SK-N-SH treated with all-trans-retinoic acid at 6 μM for 48 hours (cell line): ENCODE data around the gene PRKCB.

ENCODE experiments used
- ATAC-seq: fragments of 200-7000 bp; cut with Tn5 transposase; 3 replicates; pipeline ENCODE4 v1.9.1; 2020; ENCODE audit warnings: mild to moderate bottlenecking, moderate library complexity
- ARNTL ChIP-seq: fragments of 450-650 bp; formaldehyde crosslinking; IDR thresholded peaks from 2 replicates; pipeline ENCODE4 v1.5.0; 2020; ENCODE audit warnings: low read depth, mild to moderate bottlenecking, moderate library complexity, borderline replicate concordance
- BACH2 ChIP-seq: fragments of 250-450 bp; sonication (Bioruptor Pico); IDR thresholded peaks from 2 replicates; pipeline ENCODE4 v1.9.0; 2021; ENCODE audit warnings: mild to moderate bottlenecking, borderline replicate concordance
- CSDC2 ChIP-seq: fragments of 250-450 bp; sonication (Bioruptor Pico); IDR thresholded peaks from 2 replicates; pipeline ENCODE4 v1.5.0; 2020; ENCODE audit warnings: mild to moderate bottlenecking, moderate library complexity
- ESRRG ChIP-seq: fragments of 250-450 bp; sonication (Bioruptor Pico); IDR thresholded peaks from 2 replicates; pipeline ENCODE4 v1.6.1; 2021; ENCODE audit warnings: mild to moderate bottlenecking
- GLIS3 ChIP-seq: fragments of 250-450 bp; sonication (Bioruptor Pico); IDR thresholded peaks from 2 replicates; pipeline ENCODE4 v1.5.0; 2020; ENCODE audit warnings: mild to moderate bottlenecking, moderate library complexity
- ISL1 ChIP-seq: fragments of 250-450 bp; sonication (Bioruptor Pico); IDR thresholded peaks from 2 replicates; pipeline ENCODE4 v2.1.2; 2022; ENCODE audit warnings: mild to moderate bottlenecking, moderate library complexity
- OSR1 ChIP-seq: fragments of 250-450 bp; sonication (Bioruptor Pico); IDR thresholded peaks from 2 replicates; pipeline ENCODE4 v1.8.0; 2022; ENCODE audit warnings: moderate library complexity, mild to moderate bottlenecking, inconsistent platforms
- PPARA ChIP-seq: fragments of 250-450 bp; sonication (Bioruptor Pico); IDR thresholded peaks from 2 replicates; pipeline ENCODE4 v1.5.0; 2020; ENCODE audit warnings: mild to moderate bottlenecking, borderline replicate concordance
- RARB ChIP-seq: fragments of 250-450 bp; sonication (Bioruptor Pico); IDR thresholded peaks from 2 replicates; pipeline ENCODE4 v1.8.0; 2021; ENCODE audit warnings: mild to moderate bottlenecking, moderate library complexity
- SNAI2 ChIP-seq: fragments of 250-450 bp; sonication (Bioruptor Pico); IDR thresholded peaks from 2 replicates; pipeline ENCODE4 v1.5.0; 2020; ENCODE audit warnings: mild to moderate bottlenecking, moderate library complexity
- TCF4 ChIP-seq: fragments of 250-450 bp; sonication (Bioruptor Pico); IDR thresholded peaks from 2 replicates; pipeline ENCODE4 v1.8.0; 2021; ENCODE audit warnings: mild to moderate bottlenecking, moderate library complexity, borderline replicate concordance
- TOX ChIP-seq: fragments of 250-450 bp; sonication (Bioruptor Pico); IDR thresholded peaks from 2 replicates; pipeline ENCODE4 v1.8.0; 2021; ENCODE audit warnings: mild to moderate bottlenecking, moderate library complexity, borderline replicate concordance
- ZC3H10 ChIP-seq: fragments of 250-450 bp; sonication (Bioruptor Pico); IDR thresholded peaks from 2 replicates; pipeline ENCODE4 v1.5.1; 2021; ENCODE audit warnings: mild to moderate bottlenecking, moderate library complexity
- ZFP3 ChIP-seq: fragments of 250-450 bp; sonication (Bioruptor Pico); IDR thresholded peaks from 2 replicates; pipeline ENCODE4 v1.5.0; 2020; ENCODE audit warnings: mild to moderate bottlenecking, moderate library complexity
- ZFP30 ChIP-seq: fragments of 450-650 bp; formaldehyde crosslinking; IDR thresholded peaks from 2 replicates; pipeline ENCODE4 v1.5.0; 2022; ENCODE audit warnings: mild to moderate bottlenecking, moderate library complexity
- ZNF565 ChIP-seq: fragments of 450-650 bp; formaldehyde crosslinking; conservative IDR thresholded peaks from 2 replicates; pipeline ENCODE4 v1.5.0; 2020; ENCODE audit warnings: low read depth, mild to moderate bottlenecking, moderate library complexity
- ZNF70 ChIP-seq: fragments of 450-650 bp; formaldehyde crosslinking; IDR thresholded peaks from 2 replicates; pipeline ENCODE4 v1.5.0; 2020; ENCODE audit warnings: mild to moderate bottlenecking, moderate library complexity
- ZNF8 ChIP-seq: fragments of 450-650 bp; formaldehyde crosslinking; IDR thresholded peaks from 2 replicates; pipeline ENCODE4 v1.5.0; 2020; ENCODE audit warnings: mild to moderate bottlenecking, moderate library complexity
- TF ChIP-seq, protein P1 (sequence below): fragments of 250-450 bp; sonication (Bioruptor Pico); IDR thresholded peaks from 2 replicates; pipeline ENCODE4 v1.8.0; 2020; ENCODE audit warnings: mild to moderate bottlenecking, moderate library complexity, borderline replicate concordance
- TF ChIP-seq, protein P2 (sequence below): fragments of 250-450 bp; sonication (Bioruptor Pico); IDR thresholded peaks from 2 replicates; pipeline ENCODE4 v1.8.0; 2021; ENCODE audit warnings: low read depth, mild to moderate bottlenecking, moderate library complexity, borderline replicate concordance
- TF ChIP-seq, protein P3 (sequence below): fragments of 250-450 bp; sonication (Bioruptor Pico); IDR thresholded peaks from 2 replicates; pipeline ENCODE4 v1.5.1; 2021; ENCODE audit warnings: mild to moderate bottlenecking, moderate library complexity
- TF ChIP-seq, protein P4 (sequence below): fragments of 250-450 bp; sonication (Bioruptor Pico); IDR thresholded peaks from 2 replicates; pipeline ENCODE4 v1.5.0; 2020; ENCODE audit warnings: mild to moderate bottlenecking, moderate library complexity

Gene PRKCB

DNA sequence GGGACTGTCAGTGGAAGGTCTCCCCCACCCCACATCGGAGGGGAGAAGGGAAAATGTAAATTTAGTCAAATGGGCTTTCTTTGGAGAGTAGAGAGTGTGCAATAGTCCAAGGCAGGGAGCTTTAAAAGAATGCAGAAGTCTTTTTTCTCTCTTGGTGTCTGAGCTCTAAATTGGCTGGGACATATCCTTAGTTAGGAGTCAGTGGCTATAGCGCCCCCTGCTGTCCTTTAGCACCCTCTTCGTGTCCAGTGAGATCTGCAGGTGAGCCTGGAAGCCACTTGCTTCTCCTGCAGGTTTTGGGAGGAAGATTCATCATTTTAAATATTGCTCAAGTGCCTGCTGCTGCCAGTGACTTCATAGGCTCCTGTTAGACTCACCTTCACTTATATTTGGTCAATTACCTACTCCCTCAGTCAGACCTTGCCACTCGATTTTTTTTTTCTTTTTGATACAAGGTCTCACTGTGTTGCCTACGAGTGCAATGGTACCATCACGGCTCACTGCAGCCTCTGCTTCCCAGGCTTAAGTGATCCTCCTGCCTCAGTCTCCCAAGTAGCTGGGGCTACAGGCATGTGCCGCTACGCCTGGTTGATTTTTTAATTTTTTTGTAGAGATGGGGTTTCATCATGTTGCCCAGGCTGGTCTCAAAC, 174.8 kb downstream of the PRKCB start:
- ATAC-seq, result peak; percentile 91
- no peak for TF ChIP-seq OSR1 (CRISPR knock-in tag)
- no peak for TF ChIP-seq BACH2 (CRISPR knock-in tag)
- no peak for TF ChIP-seq PPARA
- TF ChIP-seq, protein P1, sequence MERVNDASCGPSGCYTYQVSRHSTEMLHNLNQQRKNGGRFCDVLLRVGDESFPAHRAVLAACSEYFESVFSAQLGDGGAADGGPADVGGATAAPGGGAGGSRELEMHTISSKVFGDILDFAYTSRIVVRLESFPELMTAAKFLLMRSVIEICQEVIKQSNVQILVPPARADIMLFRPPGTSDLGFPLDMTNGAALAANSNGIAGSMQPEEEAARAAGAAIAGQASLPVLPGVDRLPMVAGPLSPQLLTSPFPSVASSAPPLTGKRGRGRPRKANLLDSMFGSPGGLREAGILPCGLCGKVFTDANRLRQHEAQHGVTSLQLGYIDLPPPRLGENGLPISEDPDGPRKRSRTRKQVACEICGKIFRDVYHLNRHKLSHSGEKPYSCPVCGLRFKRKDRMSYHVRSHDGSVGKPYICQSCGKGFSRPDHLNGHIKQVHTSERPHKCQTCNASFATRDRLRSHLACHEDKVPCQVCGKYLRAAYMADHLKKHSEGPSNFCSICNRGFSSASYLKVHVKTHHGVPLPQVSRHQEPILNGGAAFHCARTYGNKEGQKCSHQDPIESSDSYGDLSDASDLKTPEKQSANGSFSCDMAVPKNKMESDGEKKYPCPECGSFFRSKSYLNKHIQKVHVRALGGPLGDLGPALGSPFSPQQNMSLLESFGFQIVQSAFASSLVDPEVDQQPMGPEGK (CRISPR knock-in tag), result no peak
- no peak for TF ChIP-seq ZFP30 (CRISPR knock-in tag)
- TF ChIP-seq RARB, result no peak
- TF ChIP-seq TCF4, result no peak
- no peak for TF ChIP-seq ZNF70 (CRISPR knock-in tag)
- TF ChIP-seq ESRRG (CRISPR knock-in tag), result no peak
- TF ChIP-seq ISL1 (CRISPR knock-in tag), result no peak
- TF ChIP-seq ARNTL, result no peak
- TF ChIP-seq, protein P2, sequence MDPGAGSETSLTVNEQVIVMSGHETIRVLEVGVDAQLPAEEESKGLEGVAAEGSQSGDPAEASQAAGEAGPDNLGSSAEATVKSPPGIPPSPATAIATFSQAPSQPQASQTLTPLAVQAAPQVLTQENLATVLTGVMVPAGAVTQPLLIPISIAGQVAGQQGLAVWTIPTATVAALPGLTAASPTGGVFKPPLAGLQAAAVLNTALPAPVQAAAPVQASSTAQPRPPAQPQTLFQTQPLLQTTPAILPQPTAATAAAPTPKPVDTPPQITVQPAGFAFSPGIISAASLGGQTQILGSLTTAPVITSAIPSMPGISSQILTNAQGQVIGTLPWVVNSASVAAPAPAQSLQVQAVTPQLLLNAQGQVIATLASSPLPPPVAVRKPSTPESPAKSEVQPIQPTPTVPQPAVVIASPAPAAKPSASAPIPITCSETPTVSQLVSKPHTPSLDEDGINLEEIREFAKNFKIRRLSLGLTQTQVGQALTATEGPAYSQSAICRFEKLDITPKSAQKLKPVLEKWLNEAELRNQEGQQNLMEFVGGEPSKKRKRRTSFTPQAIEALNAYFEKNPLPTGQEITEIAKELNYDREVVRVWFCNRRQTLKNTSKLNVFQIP (CRISPR knock-in tag), result no peak
- TF ChIP-seq ZNF565 (CRISPR knock-in tag), result no peak
- TF ChIP-seq ZC3H10 (CRISPR knock-in tag), result no peak
- TF ChIP-seq ZFP3, result no peak
- TF ChIP-seq GLIS3, result no peak
- TF ChIP-seq SNAI2 (CRISPR knock-in tag), result no peak
- TF ChIP-seq, protein P3, sequence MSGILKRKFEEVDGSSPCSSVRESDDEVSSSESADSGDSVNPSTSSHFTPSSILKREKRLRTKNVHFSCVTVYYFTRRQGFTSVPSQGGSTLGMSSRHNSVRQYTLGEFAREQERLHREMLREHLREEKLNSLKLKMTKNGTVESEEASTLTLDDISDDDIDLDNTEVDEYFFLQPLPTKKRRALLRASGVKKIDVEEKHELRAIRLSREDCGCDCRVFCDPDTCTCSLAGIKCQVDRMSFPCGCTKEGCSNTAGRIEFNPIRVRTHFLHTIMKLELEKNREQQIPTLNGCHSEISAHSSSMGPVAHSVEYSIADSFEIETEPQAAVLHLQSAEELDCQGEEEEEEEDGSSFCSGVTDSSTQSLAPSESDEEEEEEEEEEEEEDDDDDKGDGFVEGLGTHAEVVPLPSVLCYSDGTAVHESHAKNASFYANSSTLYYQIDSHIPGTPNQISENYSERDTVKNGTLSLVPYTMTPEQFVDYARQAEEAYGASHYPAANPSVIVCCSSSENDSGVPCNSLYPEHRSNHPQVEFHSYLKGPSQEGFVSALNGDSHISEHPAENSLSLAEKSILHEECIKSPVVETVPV (CRISPR knock-in tag), result no peak
- TF ChIP-seq TOX, result no peak
- TF ChIP-seq, protein P4, sequence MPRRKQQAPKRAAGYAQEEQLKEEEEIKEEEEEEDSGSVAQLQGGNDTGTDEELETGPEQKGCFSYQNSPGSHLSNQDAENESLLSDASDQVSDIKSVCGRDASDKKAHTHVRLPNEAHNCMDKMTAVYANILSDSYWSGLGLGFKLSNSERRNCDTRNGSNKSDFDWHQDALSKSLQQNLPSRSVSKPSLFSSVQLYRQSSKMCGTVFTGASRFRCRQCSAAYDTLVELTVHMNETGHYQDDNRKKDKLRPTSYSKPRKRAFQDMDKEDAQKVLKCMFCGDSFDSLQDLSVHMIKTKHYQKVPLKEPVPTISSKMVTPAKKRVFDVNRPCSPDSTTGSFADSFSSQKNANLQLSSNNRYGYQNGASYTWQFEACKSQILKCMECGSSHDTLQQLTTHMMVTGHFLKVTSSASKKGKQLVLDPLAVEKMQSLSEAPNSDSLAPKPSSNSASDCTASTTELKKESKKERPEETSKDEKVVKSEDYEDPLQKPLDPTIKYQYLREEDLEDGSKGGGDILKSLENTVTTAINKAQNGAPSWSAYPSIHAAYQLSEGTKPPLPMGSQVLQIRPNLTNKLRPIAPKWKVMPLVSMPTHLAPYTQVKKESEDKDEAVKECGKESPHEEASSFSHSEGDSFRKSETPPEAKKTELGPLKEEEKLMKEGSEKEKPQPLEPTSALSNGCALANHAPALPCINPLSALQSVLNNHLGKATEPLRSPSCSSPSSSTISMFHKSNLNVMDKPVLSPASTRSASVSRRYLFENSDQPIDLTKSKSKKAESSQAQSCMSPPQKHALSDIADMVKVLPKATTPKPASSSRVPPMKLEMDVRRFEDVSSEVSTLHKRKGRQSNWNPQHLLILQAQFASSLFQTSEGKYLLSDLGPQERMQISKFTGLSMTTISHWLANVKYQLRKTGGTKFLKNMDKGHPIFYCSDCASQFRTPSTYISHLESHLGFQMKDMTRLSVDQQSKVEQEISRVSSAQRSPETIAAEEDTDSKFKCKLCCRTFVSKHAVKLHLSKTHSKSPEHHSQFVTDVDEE (CRISPR knock-in tag), result no peak

DNA sequence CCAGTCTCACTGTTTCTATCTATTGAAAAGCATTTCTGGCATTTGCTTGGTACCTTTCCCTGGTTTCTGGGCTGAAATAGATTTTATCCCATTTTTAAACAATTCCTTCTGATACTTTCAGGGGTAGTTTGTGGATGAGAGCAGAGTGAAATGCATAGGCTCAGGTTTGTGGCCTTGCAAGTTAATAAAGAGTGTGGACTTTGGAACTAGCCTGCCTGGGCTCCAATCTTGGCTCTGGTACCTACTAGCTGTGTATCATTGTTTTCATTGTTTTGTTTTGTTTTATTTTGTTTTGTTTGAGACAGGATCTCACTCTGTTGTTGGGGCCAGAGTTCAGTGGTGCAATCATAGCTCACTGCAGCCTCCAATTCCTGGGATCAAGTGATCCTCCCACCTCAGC, 175.5 kb downstream of the PRKCB start:
- TF ChIP-seq TCF4 (no peak), BACH2 (CRISPR knock-in tag) (no peak), ZFP3 (no peak), GLIS3 (no peak), ISL1 (CRISPR knock-in tag) (no peak), TOX (no peak), ZNF8 (no peak), RARB (no peak), ZC3H10 (CRISPR knock-in tag) (no peak), ARNTL (no peak), ZNF565 (CRISPR knock-in tag) (no peak), PPARA (no peak), ZFP30 (CRISPR knock-in tag) (no peak), CSDC2 (CRISPR knock-in tag) (no peak)
- TF ChIP-seq, protein P1 (CRISPR knock-in tag), result no peak
- TF ChIP-seq, protein P2 (CRISPR knock-in tag), result no peak
- TF ChIP-seq, protein P3 (CRISPR knock-in tag), result no peak
- TF ChIP-seq, protein P4 (CRISPR knock-in tag), result no peak
- no peak for ATAC-seq
